Hepatocyte (in vitro differentiated cells): ENCODE data around the gene SKAP1. TPM values are rescaled to one million over a fixed set of nuclear protein-coding genes. Genes with fewer than 3 reads are reported as not detected.

ENCODE experiments used
- DNase-seq: peaks from one replicate; pipeline ENCODE4 v3.0.0-alpha.2; 2016; ENCODE audit warnings: low spot score
- H2AFZ ChIP-seq: fragments of 200-600 bp; sonication (generic); 2 replicates; pipeline ENCODE4 v1.6.0; 2016; ENCODE audit warnings: antibody characterized with exemption, mild to moderate bottlenecking
- H3K27ac ChIP-seq: fragments of 200-600 bp; sonication (generic); 2 replicates; pipeline ENCODE4 v1.5.1; 2016; ENCODE audit warnings: mild to moderate bottlenecking
- H3K27me3 ChIP-seq: fragments of 200-600 bp; sonication (generic); 2 replicates; pipeline ENCODE4 v1.6.1; 2016
- H3K36me3 ChIP-seq: fragments of 200-600 bp; sonication (generic); replicated peaks from 2 replicates; pipeline ENCODE4 v1.5.1; 2016; ENCODE audit warnings: low read depth; ENCODE audit not compliant: insufficient read depth
- H3K4me1 ChIP-seq: fragments of 200-600 bp; sonication (generic); 2 replicates; pipeline ENCODE4 v1.5.1; 2016; ENCODE audit warnings: mild to moderate bottlenecking, moderate library complexity; ENCODE audit not compliant: insufficient read depth
- H3K4me2 ChIP-seq: fragments of 200-600 bp; sonication (generic); 2 replicates; pipeline ENCODE4 v1.6.0; 2016
- H3K4me3 ChIP-seq: fragments of 200-600 bp; sonication (generic); 2 replicates; pipeline ENCODE4 v1.5.1; 2016; ENCODE audit warnings: mild to moderate bottlenecking
- H3K79me2 ChIP-seq: fragments of 200-600 bp; sonication (generic); 2 replicates; pipeline ENCODE4 v1.6.0; 2017; ENCODE audit warnings: mild to moderate bottlenecking
- H3K9me2 ChIP-seq: fragments of 200-600 bp; sonication (generic); replicated peaks from 2 replicates; pipeline ENCODE4 v1.6.0; 2017; ENCODE audit warnings: mild to moderate bottlenecking; ENCODE audit not compliant: insufficient read depth
- H3K9me3 ChIP-seq: fragments of 200-600 bp; sonication (generic); 2 replicates; pipeline ENCODE4 v1.5.1; 2016; ENCODE audit warnings: low read depth, mild to moderate bottlenecking
- H4K20me1 ChIP-seq: fragments of 200-600 bp; sonication (generic); 2 replicates; pipeline ENCODE4 v1.6.0; 2016; ENCODE audit warnings: mild to moderate bottlenecking; ENCODE audit not compliant: insufficient read depth, poor library complexity, severe bottlenecking
- EZH2 ChIP-seq: fragments of 200-600 bp; sonication (generic); IDR thresholded peaks from 2 replicates; pipeline ENCODE4 v1.6.1; 2016; ENCODE audit warnings: antibody characterized with exemption, mild to moderate bottlenecking, borderline replicate concordance
- EZH2phosphoT487 ChIP-seq: fragments of 200-600 bp; sonication (generic); IDR thresholded peaks from one replicate; pipeline ENCODE4 v1.6.1; 2018; ENCODE audit warnings: antibody characterized with exemption, mild to moderate bottlenecking, low read depth, moderate library complexity; ENCODE audit not compliant: unreplicated experiment, severe bottlenecking
- WGBS: methylation state at CpG from one replicate; pipeline ENCODE4 v1.1.6; 2016; ENCODE audit warnings: low lambda C conversion rate; ENCODE audit errors: missing lambda C conversion rate; 5-methylcytosine and 5-hydroxymethylcytosine counted together
- polyA plus RNA-seq: library from polyadenylated mRNA; unstranded; fragments of >200 nt; fragmentation: Nextera tagmentation; extraction: Ambion mirVana; gene quantifications from 2 replicates; pipeline ENCODE4 v1.2.1, GENCODE V29; 2016
- total RNA-seq: library from RNA; depleted of rRNA; stranded (reverse); fragments of >200 nt; gene quantifications from 2 replicates; pipeline ENCODE4 v1.2.3, GENCODE V29; 2014
- TF ChIP-seq, protein P1 (sequence below): fragments of 200-600 bp; sonication (generic); IDR thresholded peaks from 2 replicates; pipeline ENCODE4 v1.5.1; 2016; ENCODE audit warnings: antibody characterized with exemption, mild to moderate bottlenecking; ENCODE audit not compliant: poor library complexity

The SKAP1 gene
- total and polyA plus RNA-seq, 2 experiments from 2014 or later: 1.4 to 3.0 TPM

DNA sequence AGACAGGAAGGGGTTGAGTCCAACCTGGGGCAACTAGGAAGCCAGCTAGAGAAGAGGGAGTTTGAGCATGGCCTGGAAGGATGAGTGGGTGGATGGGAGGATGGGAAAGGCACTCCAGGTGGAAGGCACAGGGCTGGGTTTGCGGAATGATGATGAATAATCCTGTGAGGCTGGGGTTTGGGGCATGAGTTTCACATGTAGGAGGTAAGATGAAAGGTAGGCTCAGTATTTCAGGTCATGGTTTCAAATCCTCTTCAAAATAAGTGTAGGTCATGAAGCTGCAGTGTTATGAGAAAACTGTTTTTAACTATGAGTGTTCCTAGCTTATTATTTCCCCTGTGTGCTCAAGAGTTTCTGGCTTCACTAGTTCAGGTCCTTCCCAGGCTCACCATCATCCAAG, 130.3 kb downstream of the SKAP1 start:
- no peak overlapping the region for H3K4me2 ChIP-seq
- TF ChIP-seq EZH2 (no peak), EZH2phosphoT487 (no peak)
- TF ChIP-seq, protein P1, sequence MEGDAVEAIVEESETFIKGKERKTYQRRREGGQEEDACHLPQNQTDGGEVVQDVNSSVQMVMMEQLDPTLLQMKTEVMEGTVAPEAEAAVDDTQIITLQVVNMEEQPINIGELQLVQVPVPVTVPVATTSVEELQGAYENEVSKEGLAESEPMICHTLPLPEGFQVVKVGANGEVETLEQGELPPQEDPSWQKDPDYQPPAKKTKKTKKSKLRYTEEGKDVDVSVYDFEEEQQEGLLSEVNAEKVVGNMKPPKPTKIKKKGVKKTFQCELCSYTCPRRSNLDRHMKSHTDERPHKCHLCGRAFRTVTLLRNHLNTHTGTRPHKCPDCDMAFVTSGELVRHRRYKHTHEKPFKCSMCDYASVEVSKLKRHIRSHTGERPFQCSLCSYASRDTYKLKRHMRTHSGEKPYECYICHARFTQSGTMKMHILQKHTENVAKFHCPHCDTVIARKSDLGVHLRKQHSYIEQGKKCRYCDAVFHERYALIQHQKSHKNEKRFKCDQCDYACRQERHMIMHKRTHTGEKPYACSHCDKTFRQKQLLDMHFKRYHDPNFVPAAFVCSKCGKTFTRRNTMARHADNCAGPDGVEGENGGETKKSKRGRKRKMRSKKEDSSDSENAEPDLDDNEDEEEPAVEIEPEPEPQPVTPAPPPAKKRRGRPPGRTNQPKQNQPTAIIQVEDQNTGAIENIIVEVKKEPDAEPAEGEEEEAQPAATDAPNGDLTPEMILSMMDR: no peak
- WGBS: 95% methylated on average over 1 of the region's 1 CpG
- H3K36me3 ChIP-seq: no peaks in the 10 kb centered on the region
- no peaks in the 10 kb centered on the region for H3K79me2 ChIP-seq
- no peak overlapping the region for H3K4me3 ChIP-seq
- no peaks in the 10 kb centered on the region for H4K20me1 ChIP-seq
- H3K9me3 ChIP-seq: no peaks in the 10 kb centered on the region
- no peak overlapping the region for H3K27ac ChIP-seq
- H3K4me1 ChIP-seq: no peaks in the 10 kb centered on the region
- H2AFZ ChIP-seq: no peak overlapping the region
- H3K9me2 ChIP-seq: no peaks in the 10 kb centered on the region
- DNase-seq: no peak
- peaks cover 6% of the 10 kb centered on the region for H3K27me3 ChIP-seq

DNA sequence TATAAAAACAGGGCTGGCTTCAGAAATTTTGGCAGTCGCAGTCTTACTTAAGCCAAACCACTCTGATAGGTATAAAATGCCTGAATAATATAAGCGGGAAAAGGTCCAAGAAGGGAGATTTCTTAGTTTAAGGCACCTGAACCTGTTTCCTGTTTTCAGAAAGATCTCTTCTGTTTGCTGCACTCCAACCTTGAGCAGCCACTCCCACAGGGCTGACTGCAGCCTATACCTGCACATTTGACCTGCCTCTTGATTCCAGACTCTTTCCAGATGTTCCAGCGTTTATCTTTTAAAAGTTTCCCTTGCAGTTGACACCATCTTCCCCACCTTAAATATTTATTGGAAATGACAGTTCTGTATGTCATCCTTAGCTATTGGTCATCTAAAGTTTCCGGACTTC, 132.2 kb downstream of the SKAP1 start:
- Histone ChIP-seq H3K27me3 (peaks cover 6% of the 10 kb centered on the region), H3K27ac (no peak overlapping the region), H3K79me2 (no peaks in the 10 kb centered on the region), H3K9me2 (no peaks in the 10 kb centered on the region), H3K9me3 (no peaks in the 10 kb centered on the region), H3K4me2 (no peak overlapping the region), H4K20me1 (no peaks in the 10 kb centered on the region), H3K36me3 (no peaks in the 10 kb centered on the region), H2AFZ (no peak overlapping the region), H3K4me3 (no peak overlapping the region), H3K4me1 (no peaks in the 10 kb centered on the region)
- TF ChIP-seq EZH2 (no peak), EZH2phosphoT487 (no peak)
- TF ChIP-seq, protein P1: no peak
- DNase-seq: no peak
- WGBS: 70% methylated on average over 4 of the region's 4 CpGs

DNA sequence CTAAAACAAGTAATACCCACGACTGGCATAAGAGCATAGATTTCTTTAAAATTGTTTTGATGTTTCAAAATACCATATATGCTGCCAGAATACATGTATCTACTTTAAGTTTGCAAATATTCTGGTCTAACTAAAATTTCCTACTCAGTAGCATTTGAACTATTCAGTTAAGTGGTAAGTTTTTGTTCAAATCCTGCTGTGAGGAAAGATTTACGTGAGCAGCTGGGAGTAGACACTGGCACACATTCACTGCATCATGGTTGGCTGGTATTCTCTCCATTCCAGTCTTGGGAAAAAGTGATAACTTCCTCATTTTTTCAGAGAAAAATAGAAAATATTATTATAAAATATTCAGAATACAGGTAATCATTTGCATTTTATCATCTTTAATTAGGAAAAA, 133.6 kb downstream of the SKAP1 start:
- no peak for DNase-seq
- TF ChIP-seq EZH2: no peak
- TF ChIP-seq, protein P1: no peak
- no peak for TF ChIP-seq EZH2phosphoT487
- no peaks in the 10 kb centered on the region for H3K9me2 ChIP-seq
- no peak overlapping the region for H3K27ac ChIP-seq
- H3K79me2 ChIP-seq: no peaks in the 10 kb centered on the region
- H3K9me3 ChIP-seq: no peaks in the 10 kb centered on the region
- 87% methylated on average over 2 of the region's 2 CpGs for WGBS
- H2AFZ ChIP-seq: no peak overlapping the region
- H3K4me2 ChIP-seq: no peak overlapping the region
- no peaks in the 10 kb centered on the region for H3K36me3 ChIP-seq
- no peak overlapping the region for H3K4me3 ChIP-seq
- peaks cover 6% of the 10 kb centered on the region for H3K27me3 ChIP-seq
- no peaks in the 10 kb centered on the region for H3K4me1 ChIP-seq
- no peaks in the 10 kb centered on the region for H4K20me1 ChIP-seq
